Inferior parietal cortex (tissue), 1 donor: ENCODE measurements around the gene UCK1.

Experiments
- DNase-seq: peaks from one replicate; pipeline ENCODE4 v3.0.0-alpha.2; 2016; ENCODE audit errors: extremely low spot score

The UCK1 gene

DNA sequence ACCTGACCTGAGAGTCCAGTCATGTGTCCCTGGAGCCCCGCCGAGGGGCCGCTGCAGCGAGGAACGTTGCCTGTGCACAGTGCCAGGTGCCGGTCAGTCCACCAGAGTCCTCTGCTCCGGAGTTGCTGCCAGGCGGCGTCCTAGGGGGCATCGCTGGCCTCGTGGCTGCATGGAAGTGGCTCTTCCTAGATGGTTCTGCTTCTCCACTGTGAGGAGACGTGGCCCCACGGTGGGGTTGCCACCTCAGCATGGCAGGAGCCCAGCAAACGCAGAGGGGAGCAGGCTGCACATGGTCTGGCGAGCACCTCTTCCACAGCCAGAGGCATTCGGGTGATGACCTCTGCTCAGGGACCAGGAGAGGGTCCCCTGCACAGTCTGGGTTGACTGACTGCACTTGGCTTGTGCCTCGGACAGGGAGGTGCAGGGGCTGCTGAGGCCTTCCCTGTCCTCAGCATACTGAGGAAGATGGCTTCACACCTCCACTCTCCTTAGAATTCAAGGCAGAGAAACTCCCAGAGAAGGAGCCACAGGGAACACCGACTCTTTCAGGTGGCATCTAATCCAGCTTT, 54.2 kb downstream of the UCK1 start:
- DNase-seq = no peak

DNA sequence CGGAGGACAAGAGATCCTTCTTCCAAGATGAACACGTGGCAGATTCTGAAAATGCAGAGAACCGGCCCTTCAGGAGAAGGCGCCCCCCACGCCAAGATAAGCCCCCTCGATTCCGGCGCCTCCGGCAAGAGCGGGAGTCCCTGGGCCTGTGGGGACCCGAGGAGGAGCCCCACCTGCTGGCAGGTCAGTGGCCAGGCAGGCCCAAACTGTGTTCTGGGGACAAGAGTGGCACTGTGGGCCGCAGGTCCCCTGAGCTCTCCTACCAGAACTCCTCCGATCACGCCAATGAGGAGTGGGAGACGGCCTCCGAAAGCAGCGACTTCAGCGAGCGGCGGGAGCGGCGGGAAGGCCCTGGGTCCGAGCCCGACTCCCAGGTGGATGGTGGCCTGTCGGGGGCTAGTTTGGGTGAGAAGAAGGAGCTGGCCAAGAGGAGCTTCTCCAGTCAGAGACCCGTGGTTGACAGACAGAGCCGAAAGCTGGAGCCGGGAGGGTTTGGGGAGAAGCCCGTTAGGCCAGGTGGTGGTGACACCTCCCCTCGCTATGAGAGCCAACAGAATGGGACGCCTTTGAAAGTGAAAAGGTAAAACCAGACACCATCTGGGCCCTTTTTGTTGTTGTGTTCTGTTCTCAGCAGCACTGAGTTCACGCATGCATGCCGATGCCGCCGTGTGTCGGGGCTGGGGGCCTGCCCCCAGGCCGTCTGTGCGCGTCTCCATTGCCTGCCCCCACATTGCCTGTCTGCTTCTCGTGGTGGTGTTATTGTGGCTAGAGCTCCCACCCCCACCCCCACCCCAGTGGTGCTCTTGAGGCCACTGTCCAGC, 54.9 kb downstream of the UCK1 start:
- DNase-seq = no peak

DNA sequence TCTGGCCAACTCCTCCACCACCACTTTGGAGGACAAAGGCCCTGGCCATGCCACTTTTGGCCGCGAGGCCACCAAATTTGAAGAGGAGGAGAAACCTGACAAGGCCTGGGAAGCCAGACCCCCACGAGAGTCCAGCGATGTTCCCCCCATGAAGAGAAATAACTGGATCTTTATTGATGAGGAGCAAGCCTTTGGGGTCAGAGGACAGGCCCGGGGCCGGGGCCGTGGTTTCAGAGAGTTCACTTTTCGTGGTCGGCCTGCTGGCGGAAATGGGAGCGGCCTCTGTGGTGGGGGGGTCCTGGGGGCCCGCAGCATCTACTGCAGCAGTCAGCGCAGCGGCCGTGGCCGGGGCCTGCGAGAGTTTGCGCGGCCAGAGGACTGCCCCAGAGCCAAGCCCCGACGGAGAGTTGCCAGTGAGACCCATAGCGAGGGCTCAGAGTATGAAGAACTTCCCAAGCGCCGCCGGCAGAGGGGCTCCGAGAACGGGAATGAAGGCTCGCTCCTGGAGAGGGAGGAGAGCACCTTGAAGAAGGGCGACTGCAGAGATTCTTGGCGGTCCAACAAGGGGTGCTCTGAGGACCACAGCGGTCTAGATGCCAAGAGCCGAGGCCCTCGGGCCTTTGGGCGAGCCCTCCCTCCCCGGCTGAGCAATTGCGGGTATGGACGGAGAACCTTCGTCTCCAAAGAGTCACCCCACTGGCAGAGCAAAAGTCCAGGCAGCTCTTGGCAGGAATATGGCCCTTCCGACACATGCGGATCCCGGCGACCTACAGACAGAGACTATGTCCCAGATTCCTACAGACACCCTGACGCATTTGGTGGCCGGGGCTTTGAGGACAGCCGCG, 55.7 kb downstream of the UCK1 start:
- no peak for DNase-seq

DNA sequence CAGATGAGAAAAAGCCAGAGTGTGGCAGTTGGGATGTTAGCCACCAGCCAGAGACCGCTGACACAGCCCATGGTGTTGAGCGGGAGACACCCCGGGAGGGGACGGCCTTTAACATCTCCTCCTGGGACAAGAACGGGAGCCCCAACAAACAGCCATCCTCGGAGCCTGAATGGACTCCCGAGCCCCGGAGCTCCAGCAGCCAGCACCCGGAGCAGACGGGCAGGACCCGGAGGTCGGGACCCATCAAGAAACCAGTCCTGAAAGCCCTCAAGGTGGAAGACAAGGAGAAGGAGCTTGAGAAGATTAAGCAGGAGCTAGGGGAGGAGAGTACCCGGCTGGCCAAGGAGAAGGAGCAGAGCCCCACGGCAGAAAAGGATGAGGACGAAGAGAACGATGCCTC, 56.4 kb downstream of the UCK1 start:
- DNase-seq = no peak

DNA sequence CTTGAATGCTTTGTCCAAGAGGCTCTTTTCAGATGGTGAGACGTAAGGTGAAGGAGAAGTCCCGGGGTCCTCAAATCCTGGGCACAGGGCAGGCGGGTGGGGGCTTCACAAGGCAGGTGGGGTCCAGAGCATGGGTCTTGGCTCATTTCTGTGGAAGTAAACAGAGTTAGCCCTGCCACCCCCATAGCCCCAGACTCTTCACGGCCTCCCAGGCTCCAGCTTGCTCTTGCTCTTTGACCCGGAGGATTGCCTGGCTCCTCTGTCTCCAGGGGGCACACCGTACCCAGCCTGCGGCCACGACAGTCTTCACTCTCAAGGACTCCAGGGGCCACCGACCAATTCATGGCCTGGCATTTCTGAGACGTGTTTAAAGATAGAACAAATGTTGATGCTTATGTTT, 57.2 kb downstream of the UCK1 start:
- DNase-seq = no peak
